ENCODE data around the gene CTSZ. TPM values are rescaled to one million over a fixed set of nuclear protein-coding genes. Genes with fewer than 3 reads are reported as not detected.

The CTSZ gene
- total RNA-seq, 4 donors from 2014 or later = 61.9 to 246 (median 226) TPM

DNA sequence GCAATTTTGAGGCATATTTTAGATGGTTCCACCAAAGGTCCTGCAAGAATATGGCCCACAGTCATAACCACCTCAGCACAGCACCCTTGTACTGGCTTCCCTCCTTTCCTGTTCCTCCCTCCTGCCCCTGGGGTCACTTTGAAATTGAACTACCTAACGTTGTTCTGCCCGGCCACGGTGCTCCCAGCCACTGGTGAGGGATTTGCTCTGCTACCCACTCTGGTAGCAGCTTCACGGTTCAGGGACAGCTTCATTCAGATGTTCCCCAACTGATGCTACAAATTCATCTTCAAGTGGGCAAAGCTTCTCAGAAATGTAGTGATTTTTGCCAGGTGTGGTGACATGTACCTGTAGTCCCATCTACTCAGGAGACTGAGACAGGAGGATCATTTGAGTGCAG, 33.9 kb downstream of the CTSZ start:
- in situ Hi-C loops (cut with MboI; ENCODE audit: low pct_ligation_motif_present in 1 of 4, low pct_unique_long_range_greater_than_20kb in 1 of 4, low sequenced_read_pairs in 3 of 4) = no loop called here
- intact Hi-C loops (cut with DNase I; ENCODE audit: low total_unique reads) = no loop called here
- DNase-seq = no peak
- no peak overlapping the region for H3K4me3 ChIP-seq
- TF ChIP-seq POLR2A (IDR thresholded peaks at IDR 0.05) = no peak
- no peak for TF ChIP-seq EP300 (IDR thresholded peaks at IDR 0.05; ENCODE audit: low read depth)
- TF ChIP-seq, protein P1, sequence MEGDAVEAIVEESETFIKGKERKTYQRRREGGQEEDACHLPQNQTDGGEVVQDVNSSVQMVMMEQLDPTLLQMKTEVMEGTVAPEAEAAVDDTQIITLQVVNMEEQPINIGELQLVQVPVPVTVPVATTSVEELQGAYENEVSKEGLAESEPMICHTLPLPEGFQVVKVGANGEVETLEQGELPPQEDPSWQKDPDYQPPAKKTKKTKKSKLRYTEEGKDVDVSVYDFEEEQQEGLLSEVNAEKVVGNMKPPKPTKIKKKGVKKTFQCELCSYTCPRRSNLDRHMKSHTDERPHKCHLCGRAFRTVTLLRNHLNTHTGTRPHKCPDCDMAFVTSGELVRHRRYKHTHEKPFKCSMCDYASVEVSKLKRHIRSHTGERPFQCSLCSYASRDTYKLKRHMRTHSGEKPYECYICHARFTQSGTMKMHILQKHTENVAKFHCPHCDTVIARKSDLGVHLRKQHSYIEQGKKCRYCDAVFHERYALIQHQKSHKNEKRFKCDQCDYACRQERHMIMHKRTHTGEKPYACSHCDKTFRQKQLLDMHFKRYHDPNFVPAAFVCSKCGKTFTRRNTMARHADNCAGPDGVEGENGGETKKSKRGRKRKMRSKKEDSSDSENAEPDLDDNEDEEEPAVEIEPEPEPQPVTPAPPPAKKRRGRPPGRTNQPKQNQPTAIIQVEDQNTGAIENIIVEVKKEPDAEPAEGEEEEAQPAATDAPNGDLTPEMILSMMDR (IDR thresholded peaks at IDR 0.05) = no peak
- TF ChIP-seq POLR2AphosphoS5 (IDR thresholded peaks at IDR 0.05) = no peak
- H3K4me1 ChIP-seq = no peaks in the 10 kb centered on the region
- peaks cover 6 to 10% of the 10 kb centered on the region in 2 donors for H3K9me3 ChIP-seq
- H3K36me3 ChIP-seq = no peaks in the 10 kb centered on the region
- H3K27me3 ChIP-seq = peaks cover 5% of the 10 kb centered on the region
- no peak overlapping the region for H3K27ac ChIP-seq
- WGBS, 2 donors (ENCODE audit: low coverage in 1 of 2) = 83% methylated on average over 4 of the region's 4 CpGs; no CpG with 5 or more reads in 1 of the 2 donors

DNA sequence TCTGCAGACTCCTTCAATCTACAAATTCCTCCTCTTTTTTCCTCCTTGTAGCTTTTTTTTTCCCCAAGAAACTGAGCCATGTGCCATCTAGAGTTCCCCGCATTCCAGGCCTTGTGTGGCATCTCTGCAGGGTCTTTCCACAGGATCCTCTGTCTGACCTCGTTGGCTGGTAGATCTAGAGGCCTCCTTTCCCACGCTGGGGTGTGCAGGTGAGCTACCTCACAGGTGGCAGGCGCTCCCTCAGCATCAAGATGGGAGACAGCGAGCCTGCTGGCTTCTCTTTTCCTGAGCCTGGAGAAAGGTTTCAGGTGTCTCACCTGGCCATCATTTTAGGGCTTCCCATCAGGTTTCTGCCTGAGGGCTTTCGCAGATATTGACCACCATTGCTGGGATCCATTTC, 35.6 kb downstream of the CTSZ start:
- Histone ChIP-seq H3K36me3 (no peaks in the 10 kb centered on the region), H3K9me3 (peaks cover 6 to 10% of the 10 kb centered on the region in 2 donors), H3K4me3 (no peak overlapping the region), H3K4me1 (no peaks in the 10 kb centered on the region), H3K27me3 (peaks cover 5% of the 10 kb centered on the region), H3K27ac (no peak overlapping the region)
- in situ Hi-C loops (cut with MboI; ENCODE audit: low pct_ligation_motif_present in 1 of 4, low pct_unique_long_range_greater_than_20kb in 1 of 4, low sequenced_read_pairs in 3 of 4) (no loop called here), intact Hi-C loops (cut with DNase I; ENCODE audit: low total_unique reads) (no loop called here)
- no peak for TF ChIP-seq EP300 (IDR thresholded peaks at IDR 0.05; ENCODE audit: low read depth)
- TF ChIP-seq POLR2AphosphoS5 (IDR thresholded peaks at IDR 0.05) = no peak
- TF ChIP-seq, protein P1 (IDR thresholded peaks at IDR 0.05) = no peak
- 77 to 100% methylated on average over 2 to 6 of the region's 6 CpGs for WGBS, 2 donors (ENCODE audit: low coverage in 1 of 2)
- DNase-seq = no peak

DNA sequence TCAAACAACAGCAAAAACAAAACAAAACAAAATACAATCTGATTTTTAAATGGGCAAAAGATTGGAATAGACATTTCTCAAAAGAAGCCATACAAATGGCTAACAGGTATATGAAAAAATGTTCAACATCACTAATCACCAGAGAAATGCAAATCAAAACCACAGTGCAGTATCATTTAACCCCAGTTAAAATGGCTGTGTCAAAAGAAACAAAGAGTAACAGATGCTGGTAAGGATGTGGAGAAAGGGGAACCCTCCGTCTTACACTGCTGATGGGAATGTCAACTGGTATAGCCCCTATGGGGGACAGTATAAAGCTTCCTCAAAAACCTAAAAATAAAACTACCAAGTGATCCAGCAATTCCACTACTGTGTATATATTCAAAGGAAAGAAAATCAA, 36.9 kb downstream of the CTSZ start:
- intact Hi-C loops (cut with DNase I; ENCODE audit: low total_unique reads) = no loop called here

DNA sequence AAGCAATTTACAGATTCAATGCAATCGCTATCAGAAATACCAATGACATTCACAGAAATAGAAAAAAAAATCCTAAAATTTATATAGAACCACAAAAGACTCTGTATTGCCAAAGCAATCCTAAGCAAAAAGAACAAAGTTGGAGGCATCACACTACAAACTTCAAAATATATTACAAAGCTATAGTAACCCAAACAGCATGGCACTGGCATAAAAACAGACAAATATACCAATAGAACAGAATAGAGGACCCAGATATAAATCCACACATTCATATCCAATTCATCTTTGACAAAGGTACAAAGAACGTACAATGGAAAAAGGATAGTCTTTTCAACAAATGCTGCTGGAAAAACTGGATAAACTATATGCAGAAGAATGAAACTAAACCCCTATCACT, 37.6 kb downstream of the CTSZ start:
- 70 to 97% methylated on average over 2 of the region's 2 CpGs for WGBS, 2 donors (ENCODE audit: low coverage in 1 of 2)
- no peaks in the 10 kb centered on the region for H3K9me3 ChIP-seq
- no peak overlapping the region for H3K4me3 ChIP-seq
- peaks cover 8% of the 10 kb centered on the region for H3K27me3 ChIP-seq
- H3K27ac ChIP-seq = no peak overlapping the region
- in situ Hi-C loops (cut with MboI; ENCODE audit: low pct_ligation_motif_present in 1 of 4, low pct_unique_long_range_greater_than_20kb in 1 of 4, low sequenced_read_pairs in 3 of 4) (no loop called here), intact Hi-C loops (cut with DNase I; ENCODE audit: low total_unique reads) (no loop called here)
- H3K4me1 ChIP-seq = no peaks in the 10 kb centered on the region
- no peak for TF ChIP-seq POLR2AphosphoS5 (IDR thresholded peaks at IDR 0.05)
- TF ChIP-seq POLR2A (IDR thresholded peaks at IDR 0.05) = no peak
- no peak for TF ChIP-seq EP300 (IDR thresholded peaks at IDR 0.05; ENCODE audit: low read depth)
- TF ChIP-seq, protein P1 (IDR thresholded peaks at IDR 0.05) = no peak
- H3K36me3 ChIP-seq = no peaks in the 10 kb centered on the region
- DNase-seq = no peak

More for the DNA sequence above, 36.9 kb downstream of the CTSZ start:
- 78 to 80% methylated on average over 1 of the region's 1 CpG for WGBS, 2 donors (ENCODE audit: low coverage in 1 of 2)
- Histone ChIP-seq H3K36me3 (no peaks in the 10 kb centered on the region), H3K4me3 (no peak overlapping the region), H3K4me1 (no peaks in the 10 kb centered on the region), H3K27ac (no peak overlapping the region), H3K9me3 (peaks cover 1 to 4% of the 10 kb centered on the region in 2 donors), H3K27me3 (peaks cover 8% of the 10 kb centered on the region)
- DNase-seq = no peak
- in situ Hi-C loops (cut with MboI; ENCODE audit: low pct_ligation_motif_present in 1 of 4, low pct_unique_long_range_greater_than_20kb in 1 of 4, low sequenced_read_pairs in 3 of 4) = no loop called here
- no peak for TF ChIP-seq POLR2AphosphoS5 (IDR thresholded peaks at IDR 0.05)
- TF ChIP-seq, protein P1 (IDR thresholded peaks at IDR 0.05) = no peak
- TF ChIP-seq EP300 (IDR thresholded peaks at IDR 0.05; ENCODE audit: low read depth) = no peak
- TF ChIP-seq POLR2A (IDR thresholded peaks at IDR 0.05) = no peak

All from transverse colon (tissue), 4 donors.